Small intestine (tissue), 7 donors: ENCODE measurements around the gene TAS1R1. TPM values are rescaled to one million over a fixed set of nuclear protein-coding genes. Genes with fewer than 3 reads are reported as not detected.
A peak's percentile ranks its signal among the peaks of the same experiment; 100 is the strongest.

ENCODE experiments used
- DNase-seq, 2 donors: peaks; one replicate each; pipeline versions ENCODE4 v3.0.0 to v3.0.0-alpha.2; 2013
- FAIRE-seq: peaks from 2 replicates; lab custom pipeline; 2012; peaks lifted over from hg19 to GRCh38; lab: Jason Lieb, UNC
- H3K27ac ChIP-seq, 3 donors: one replicate each; pipeline ENCODE4 v1.5.1; 2013; ENCODE audit warnings: low read length in 2 of 3, mild to moderate bottlenecking in 2 of 3, control low read depth in 1 of 3, inconsistent platforms in 1 of 3, low read depth in 1 of 3, moderate library complexity in 1 of 3
- H3K27me3 ChIP-seq, 3 donors: one replicate each; pipeline ENCODE4 v1.6.1; 2013; ENCODE audit warnings: low read length in 3 of 3, inconsistent platforms in 1 of 3; ENCODE audit not compliant: control insufficient read depth in 3 of 3, insufficient read depth in 3 of 3
- H3K36me3 ChIP-seq, 3 donors: one replicate each; pipeline ENCODE4 v1.6.1; 2013; ENCODE audit warnings: low read length in 3 of 3, inconsistent platforms in 1 of 3, low read depth in 1 of 3, mild to moderate bottlenecking in 1 of 3, moderate library complexity in 1 of 3; ENCODE audit not compliant: control insufficient read depth in 3 of 3, insufficient read depth in 2 of 3
- H3K4me1 ChIP-seq, 3 donors: one replicate each; pipeline ENCODE4 v1.6.1; 2013; ENCODE audit warnings: low read length in 2 of 3, inconsistent platforms in 1 of 3, low read depth in 1 of 3, mild to moderate bottlenecking in 1 of 3, moderate library complexity in 1 of 3; ENCODE audit not compliant: control insufficient read depth in 3 of 3, insufficient read depth in 2 of 3
- H3K4me3 ChIP-seq, 3 donors: one replicate each; pipeline ENCODE4 v1.5.1; 2013; ENCODE audit warnings: low read length in 3 of 3, control low read depth in 1 of 3, inconsistent platforms in 1 of 3, low read depth in 1 of 3, mild to moderate bottlenecking in 1 of 3, moderate library complexity in 1 of 3
- H3K9me3 ChIP-seq, 2 donors: one replicate each; pipeline ENCODE4 v1.6.1; 2013; ENCODE audit warnings: low read depth in 1 of 2, low read length in 1 of 2; ENCODE audit not compliant: control insufficient read depth in 2 of 2, insufficient read depth in 1 of 2
- WGBS, 3 donors: extraction: QIAGEN DNeasy Blood & Tissue Kit; methylation state at CpG; one replicate each; pipeline ENCODE4 v1.1.7; 2013; 5-methylcytosine and 5-hydroxymethylcytosine counted together
- polyA plus RNA-seq, 4 donors: library from polyadenylated mRNA; stranded (reverse) in 3 of 4; unstranded in 1 of 4; fragments of 200-250 nt in 3 of 4; fragments of 120-200 nt in 1 of 4; gene quantifications; one replicate each; pipeline versions ENCODE4 v1.2.1 to v1.2.3, GENCODE V29; 2013
- donor health status: healthy with polysubstance abuse.
- donor health status: control.
- donor health status: control.
- donor health status: Bipolar disorder and iron deficiency.
- donor health status: healthy.

Gene TAS1R1
- polyA plus RNA-seq, 4 donors: 0.07 to 0.27 (median 0.13) TPM; not detected in 1

DNA sequence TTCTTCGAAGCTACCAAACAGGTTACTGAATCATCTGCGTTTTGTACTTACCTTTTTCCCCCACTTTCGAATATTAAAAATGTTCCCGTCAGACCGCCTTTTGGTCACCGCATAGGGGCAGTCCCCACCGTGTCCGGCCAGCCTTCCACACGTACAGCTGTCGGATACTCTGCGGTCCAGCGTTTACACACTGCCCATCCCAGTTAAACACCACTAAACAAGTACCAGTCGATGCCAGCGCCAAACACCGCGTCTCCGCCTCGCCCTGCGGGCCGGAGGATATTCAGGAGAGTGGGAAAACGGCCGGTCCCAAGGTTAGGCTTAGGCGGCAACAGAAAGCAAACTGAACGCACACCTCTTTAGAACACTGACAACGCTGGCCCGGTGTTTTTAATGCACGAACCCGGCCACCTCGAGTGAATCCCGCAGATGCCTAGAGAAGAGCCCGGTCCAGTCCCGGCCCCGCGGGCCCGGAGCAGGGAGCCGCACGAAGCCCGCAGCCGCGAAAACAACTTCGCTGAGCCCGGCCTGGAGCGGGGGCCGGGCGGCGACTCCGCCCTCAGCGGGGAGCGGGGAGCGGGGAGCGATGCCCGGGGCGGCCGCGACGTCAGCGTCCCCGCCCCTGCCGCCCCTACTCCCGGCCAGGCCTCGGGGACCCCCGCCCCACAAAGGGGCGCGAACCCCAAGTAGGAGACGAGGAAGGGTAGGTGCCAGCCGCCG is 57.7 kb downstream of the TAS1R1 start:
- H3K36me3 ChIP-seq: peaks cover 0 to 10% (median 0%) of the 10 kb centered on the region in 3 donors
- no peaks in the 10 kb centered on the region for H3K27me3 ChIP-seq
- H3K4me3 ChIP-seq: peak overlapping the region; percentile 85 to 99 (median 87)
- DNase-seq: peak in 1 of 2 donors; percentile 62
- no peaks in the 10 kb centered on the region for H3K4me1 ChIP-seq
- FAIRE-seq: no peak
- 0 to 1% (median 1%) methylated on average over 44 to 67 of the region's 67 CpGs for WGBS, 3 donors
- H3K9me3 ChIP-seq: no peaks in the 10 kb centered on the region
- peak overlapping the region; percentile 88 to 91 (median 90) for H3K27ac ChIP-seq

- H3K36me3 ChIP-seq: peaks cover 0 to 17% (median 0%) of the 10 kb centered on the region in 3 donors
- H3K4me1 ChIP-seq: no peaks in the 10 kb centered on the region
- no peak for FAIRE-seq
- peak within 1 kb of the TSS; percentile 87 to 99 (median 99) for H3K4me3 ChIP-seq
- H3K27me3 ChIP-seq: no peaks in the 10 kb centered on the region
- peak within 1 kb of the TSS; percentile 88 to 91 (median 90) for H3K27ac ChIP-seq
- no peaks in the 10 kb centered on the region for H3K9me3 ChIP-seq
- 0 to 1% (median 1%) methylated on average over 24 to 84 of the region's 84 CpGs for WGBS, 3 donors
- DNase-seq: peak; percentile 99
These were observed 58.4 kb downstream of the TAS1R1 start, which contains the start of gene PHF13 for GRCh38 chr1:6613361-6614018. PHF13 (plus strand) TSS chr1:6613731; CDS start chr1:6614067, 336 bp downstream.

- Histone ChIP-seq H3K27me3 (no peaks in the 10 kb centered on the region), H3K36me3 (peaks cover 0 to 21% (median 0%) of the 10 kb centered on the region in 3 donors), H3K27ac (peak overlapping the region; percentile 65 to 87 (median 78)), H3K9me3 (no peaks in the 10 kb centered on the region), H3K4me1 (no peaks in the 10 kb centered on the region), H3K4me3 (peak overlapping the region; percentile 56 to 99 (median 99))
- FAIRE-seq: no peak
- WGBS, 3 donors: 0 to 2% (median 1%) methylated on average over 43 to 114 of the region's 117 CpGs
- DNase-seq: peak; percentile 26 to 67
These were observed 59.2 kb downstream of the TAS1R1 start for GRCh38 chr1:6614019-6614928.

DNA sequence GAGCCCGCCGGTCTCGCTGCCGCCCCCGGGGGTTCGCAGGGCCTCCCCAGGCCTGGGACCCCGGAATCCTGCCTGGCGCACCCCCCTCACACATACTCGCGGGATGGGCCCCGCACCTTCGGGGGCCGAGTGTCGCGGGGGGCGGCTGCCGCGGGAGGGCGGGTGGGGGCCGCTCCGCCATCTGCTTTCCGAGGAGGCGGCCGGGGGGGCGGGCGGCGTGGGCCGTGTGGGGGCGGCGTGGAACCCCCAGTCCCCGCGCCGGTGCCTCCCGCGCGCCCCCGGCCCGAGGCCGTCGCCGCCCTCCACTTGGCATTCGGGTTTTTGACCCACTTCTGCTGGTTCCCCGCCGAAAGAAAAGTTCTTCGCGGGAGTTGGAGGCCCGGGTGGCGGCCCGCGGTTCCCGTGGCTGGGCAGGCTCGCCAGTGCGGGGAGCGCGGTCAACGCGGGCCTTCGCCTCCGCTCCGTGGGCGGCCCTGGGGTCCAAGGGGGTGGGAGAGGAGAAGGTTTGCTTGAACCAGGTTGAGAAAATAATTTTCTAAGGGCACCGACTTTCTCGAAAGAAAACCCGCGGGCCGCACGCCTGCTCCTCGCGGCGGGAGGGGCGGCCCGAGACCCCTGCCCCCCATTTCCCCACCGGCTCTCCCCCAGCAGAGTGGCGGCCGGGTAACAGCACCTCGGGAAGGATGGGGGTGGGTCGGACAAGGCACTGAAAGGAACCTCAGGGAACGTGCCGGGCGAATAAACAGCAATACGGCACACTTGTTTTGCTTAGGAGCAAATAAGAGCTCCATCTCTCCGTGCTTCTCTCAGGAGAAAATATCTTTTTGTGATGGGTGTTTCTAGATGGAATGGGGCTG is 60.0 kb downstream of the TAS1R1 start:
- Histone ChIP-seq H3K9me3 (no peaks in the 10 kb centered on the region), H3K4me3 (peak overlapping the region; percentile 56 to 99 (median 99)), H3K27ac (no peak overlapping the region), H3K4me1 (no peaks in the 10 kb centered on the region), H3K27me3 (no peaks in the 10 kb centered on the region), H3K36me3 (peaks cover 5 to 30% (median 6%) of the 10 kb centered on the region in 3 donors)
- peak in 1 of 2 donors; percentile 39 for DNase-seq
- no peak for FAIRE-seq
- WGBS, 3 donors: 2 to 3% (median 2%) methylated on average over 58 to 82 of the region's 82 CpGs

- FAIRE-seq: no peak
- no peaks in the 10 kb centered on the region for H3K9me3 ChIP-seq
- H3K36me3 ChIP-seq: peaks cover 11 to 64% (median 12%) of the 10 kb centered on the region in 3 donors
- H3K27me3 ChIP-seq: no peaks in the 10 kb centered on the region
- 92 to 98% (median 93%) methylated on average over 4 of the region's 4 CpGs for WGBS, 3 donors
- no peaks in the 10 kb centered on the region for H3K4me1 ChIP-seq
- no peak overlapping the region for H3K27ac ChIP-seq
- no peak for DNase-seq
- no peak overlapping the region for H3K4me3 ChIP-seq
These were observed 63.9 kb downstream of the TAS1R1 start for GRCh38 chr1:6619045-6619444.

DNA sequence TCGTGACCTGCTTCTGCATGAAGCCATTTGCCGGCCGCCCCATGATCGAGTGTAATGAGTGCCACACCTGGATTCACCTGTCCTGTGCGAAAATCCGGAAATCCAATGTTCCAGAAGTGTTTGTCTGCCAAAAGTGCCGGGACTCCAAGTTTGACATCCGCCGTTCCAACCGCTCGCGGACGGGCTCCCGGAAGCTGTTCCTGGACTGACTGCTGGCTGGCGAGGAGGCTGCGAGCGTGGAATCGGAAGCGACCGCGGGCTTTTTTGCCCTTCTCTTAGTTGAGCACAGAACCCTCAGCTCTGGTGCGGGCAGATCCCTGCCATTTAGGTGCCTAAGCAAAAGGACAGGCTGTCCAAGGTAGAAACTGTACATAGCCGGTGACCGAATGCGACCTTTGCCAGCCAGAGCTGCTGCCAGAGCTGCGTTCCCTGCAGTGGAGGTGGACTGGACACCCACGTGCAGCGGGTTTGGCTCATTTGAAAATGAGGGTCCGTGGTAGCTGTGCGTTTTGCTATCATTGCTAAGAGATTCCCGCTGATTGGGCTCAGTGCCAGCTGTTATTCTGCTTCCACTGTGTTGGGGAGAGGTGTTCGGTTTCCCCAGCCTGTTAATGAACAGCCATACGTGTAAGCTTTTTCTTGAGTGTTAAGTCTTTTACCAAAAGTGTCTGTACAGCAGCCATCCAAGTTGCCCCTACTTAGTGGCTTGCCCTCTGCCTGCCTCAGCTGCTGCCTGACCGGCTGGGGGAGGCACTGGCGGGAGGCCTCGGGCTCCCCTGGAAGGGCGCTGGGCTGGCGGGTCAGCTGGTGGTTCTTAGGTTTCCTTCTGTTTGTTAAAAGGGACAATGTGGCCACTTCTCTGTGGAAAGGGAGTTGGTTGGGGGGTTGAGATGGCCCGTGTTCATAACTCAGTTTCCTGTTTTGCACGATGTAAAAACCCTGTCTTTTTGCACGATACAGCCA is 66.6 kb downstream of the TAS1R1 start:
- Histone ChIP-seq H3K27ac (no peak overlapping the region), H3K4me3 (no peak overlapping the region), H3K9me3 (no peaks in the 10 kb centered on the region), H3K27me3 (no peaks in the 10 kb centered on the region), H3K36me3 (peaks cover 11 to 65% (median 12%) of the 10 kb centered on the region in 3 donors), H3K4me1 (peaks cover 0 to 8% (median 0%) of the 10 kb centered on the region in 3 donors)
- 91 to 92% (median 91%) methylated on average over 41 of the region's 41 CpGs for WGBS, 3 donors
- DNase-seq: no peak
- FAIRE-seq: no peak
